GM12875 (cell line): ENCODE results near the gene BSG.

Source experiments
- H3K4me3 ChIP-seq: one replicate; pipeline ENCODE4 v1.5.1; 2011; ENCODE audit warnings: low read depth, low read length, control low read depth
- CTCF ChIP-seq: IDR thresholded peaks from 2 replicates; pipeline ENCODE4 v1.5.1; 2011; ENCODE audit warnings: low read depth, mild to moderate bottlenecking, control low read depth, inconsistent platforms, low read length, moderate library complexity, borderline replicate concordance; ENCODE audit not compliant: insufficient read depth

BSG gene

DNA sequence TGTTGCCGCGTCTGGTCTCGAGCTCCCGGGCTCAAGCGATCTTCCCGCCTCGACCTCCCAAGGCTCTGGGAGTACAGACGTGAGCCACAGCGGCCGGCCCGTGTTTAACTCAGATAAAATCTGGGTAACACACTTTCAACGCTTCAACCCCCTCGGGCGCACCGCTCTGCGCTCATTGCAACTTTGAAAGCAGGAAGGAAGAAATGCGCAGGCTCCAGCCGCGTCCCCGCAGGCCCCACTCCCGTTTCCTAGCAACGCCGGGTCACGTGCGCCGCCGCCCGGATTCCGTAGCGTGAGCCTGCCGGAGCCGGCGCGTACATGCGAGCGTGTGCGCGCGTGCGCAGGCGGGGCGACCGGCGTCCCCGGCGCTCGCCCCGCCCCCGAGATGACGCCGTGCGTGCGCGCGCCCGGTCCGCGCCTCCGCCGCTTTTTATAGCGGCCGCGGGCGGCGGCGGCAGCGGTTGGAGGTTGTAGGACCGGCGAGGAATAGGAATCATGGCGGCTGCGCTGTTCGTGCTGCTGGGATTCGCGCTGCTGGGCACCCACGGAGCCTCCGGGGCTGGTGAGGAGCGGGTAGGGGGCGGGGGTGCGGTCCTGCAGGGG lies at the start of gene BSG:
BSG (plus strand) TSS at position 457 of the 603 bp plus-strand sequence; CDS start at position 496, 39 bp downstream.
- H3K4me3 ChIP-seq: peak within 1 kb of the TSS; percentile 98
- no peak for TF ChIP-seq CTCF

DNA sequence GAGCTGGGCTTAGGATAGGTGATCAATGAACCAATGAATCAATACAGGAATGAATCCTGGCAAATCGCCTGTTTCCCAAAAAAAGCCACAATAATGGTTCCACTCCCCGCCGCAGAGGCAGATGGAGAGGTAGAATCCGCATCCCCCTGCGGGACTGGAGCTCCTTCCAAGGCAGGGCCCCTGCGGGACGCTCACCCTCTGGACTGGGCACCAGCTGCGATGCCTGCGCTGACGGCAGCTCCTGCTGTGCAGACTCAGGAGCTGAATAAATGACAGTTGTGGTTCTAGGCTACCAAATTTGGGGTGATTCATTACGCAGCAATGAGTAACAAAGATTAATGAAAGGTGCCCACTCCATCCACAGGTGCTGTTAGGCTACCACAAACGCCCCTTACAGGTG lies 49.7 kb upstream of the BSG start:
- TF ChIP-seq CTCF: no peak

DNA sequence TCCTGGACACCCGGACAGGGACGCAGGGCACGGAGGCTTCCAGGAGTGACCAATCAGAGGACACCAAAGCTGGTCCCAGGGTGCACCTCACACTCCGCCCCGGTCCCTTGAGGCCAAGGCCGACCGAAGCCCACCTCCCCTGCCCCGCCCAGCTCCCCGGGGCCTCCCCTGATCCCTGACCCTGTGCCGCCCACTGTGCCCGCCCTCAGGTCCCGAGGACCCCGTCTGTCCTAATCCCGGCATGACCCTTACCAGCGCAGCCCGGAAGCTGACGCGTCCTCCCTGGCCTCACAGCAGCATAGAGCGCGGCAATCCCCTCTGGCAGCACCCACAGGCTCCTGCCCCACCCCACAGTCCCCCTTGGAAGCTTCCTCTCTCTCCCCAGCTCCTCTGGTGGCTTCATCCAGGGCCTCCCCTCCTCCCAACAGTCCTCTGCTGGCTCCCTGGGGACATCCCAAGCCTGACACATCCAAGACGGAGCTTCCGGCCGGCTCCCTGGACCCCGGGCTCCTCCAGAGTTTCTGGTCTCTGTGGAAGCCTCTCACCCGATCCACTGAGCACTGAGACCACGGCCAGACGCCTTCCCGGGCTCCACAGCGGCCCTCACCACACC lies 48.2 kb upstream of the BSG start:
- TF ChIP-seq CTCF: no peak
- no peak overlapping the region for H3K4me3 ChIP-seq

More for the DNA sequence above, 49.7 kb upstream of the BSG start:
- H3K4me3 ChIP-seq: no peak overlapping the region

- H3K4me3 ChIP-seq: no peak overlapping the region
- TF ChIP-seq CTCF: no peak
These were observed 47.4 kb upstream of the BSG start for GRCh38 chr19:525029-525428.

DNA sequence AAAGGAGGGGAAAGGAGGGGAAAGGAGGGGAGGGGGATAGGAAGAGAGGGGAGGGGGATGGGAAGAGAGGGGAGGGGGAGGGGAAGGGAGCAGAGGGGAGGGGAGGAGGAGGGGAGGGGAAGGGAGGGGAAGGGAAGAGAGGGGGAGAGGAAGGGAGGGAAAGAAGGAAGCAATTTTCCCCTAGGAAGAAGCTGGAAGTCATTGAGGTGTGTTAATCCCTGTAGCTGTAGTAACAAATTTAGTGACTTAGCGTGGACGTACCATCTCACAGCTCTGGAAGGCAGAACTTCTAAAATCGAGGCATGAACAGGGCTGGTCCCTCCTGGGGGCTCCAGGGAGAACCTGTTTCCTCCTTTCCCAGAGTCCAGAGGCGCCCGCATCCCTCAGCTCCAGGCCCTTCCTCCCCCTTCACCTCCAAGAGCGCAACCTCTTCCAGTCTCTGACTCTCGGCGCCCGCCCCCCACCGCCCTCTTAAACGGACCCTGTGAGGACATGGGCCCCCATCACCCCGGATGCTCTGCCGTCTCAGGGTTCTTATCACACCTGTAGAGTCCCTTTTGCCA lies 46.5 kb upstream of the BSG start:
- no peak for TF ChIP-seq CTCF

GRCh38 chr19:530134-531008 lies 42.0 kb upstream of the BSG start:
- no peak for TF ChIP-seq CTCF
- peak overlapping the region; percentile 80 for H3K4me3 ChIP-seq

More for the DNA sequence above, 46.5 kb upstream of the BSG start:
- H3K4me3 ChIP-seq: no peak overlapping the region
